Measurements from ENCODE around the gene ALOX5.
"Not testable (repeated sequence)": the region's sequence is repeated elsewhere in the genome, so short reads cannot be mapped to it uniquely, and the experiment has no call there.

ALOX5 gene

DNA sequence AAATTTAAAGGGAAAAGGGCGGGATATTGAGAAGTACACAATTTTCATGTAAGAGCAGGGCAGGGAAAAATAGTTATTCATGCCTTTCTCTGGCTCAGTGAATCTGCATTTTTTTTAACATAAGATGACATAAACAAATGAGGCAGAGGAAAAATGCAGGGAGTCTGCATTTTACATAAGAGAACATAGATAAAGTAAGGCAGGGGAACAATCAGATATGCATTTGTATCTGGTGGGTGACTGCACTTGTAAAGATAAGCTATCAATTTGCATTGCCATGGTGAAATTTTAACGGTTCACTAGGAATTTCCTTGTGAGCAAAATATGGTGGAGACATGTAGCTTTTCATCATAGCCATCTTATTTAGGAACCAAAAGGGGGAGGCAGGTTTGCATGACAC lies 33.5 kb downstream of the ALOX5 start:
- DNase-seq, result no peak

DNA sequence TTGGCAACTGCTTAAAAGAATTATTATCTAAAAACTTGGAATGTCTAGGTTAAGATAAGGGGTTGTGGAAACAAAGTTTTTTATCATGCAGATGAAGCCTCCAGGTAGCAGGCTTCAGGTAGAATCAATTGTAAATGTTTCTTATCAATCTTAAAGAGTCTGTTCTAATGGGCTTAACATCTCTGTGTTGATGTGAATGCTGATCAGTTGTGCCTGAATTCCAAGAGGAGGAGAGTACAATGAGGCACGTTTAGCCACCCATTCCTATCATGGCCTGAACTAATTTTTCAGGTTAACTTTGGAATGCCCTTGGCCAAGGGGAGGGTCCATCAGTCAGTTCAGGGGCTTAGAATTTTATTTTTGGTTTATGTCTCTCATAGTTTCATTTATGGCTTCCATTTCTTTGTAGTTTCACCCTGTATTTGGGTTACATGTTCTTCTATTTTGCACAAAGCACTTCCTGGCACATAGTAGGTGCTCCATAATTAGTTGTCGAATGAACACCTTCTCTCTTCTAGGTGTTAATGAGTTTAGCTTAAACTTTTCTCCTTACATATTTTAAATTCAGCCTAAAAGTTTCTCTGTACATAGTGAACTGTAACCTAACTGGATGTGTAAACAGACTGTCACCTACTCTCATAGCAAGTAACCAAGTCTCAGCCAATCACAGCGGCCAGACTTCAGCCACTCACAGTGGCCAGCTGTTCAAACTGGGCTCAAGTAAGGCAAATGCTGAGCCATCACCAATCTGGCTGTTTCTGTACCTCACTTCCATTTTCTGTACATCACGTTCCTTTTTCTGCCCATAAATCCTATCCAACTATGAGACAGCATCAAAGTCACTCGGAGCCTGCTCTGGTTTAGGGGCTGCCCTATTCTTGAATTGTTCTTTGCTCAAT lies 34.7 kb downstream of the ALOX5 start:
- no peak for DNase-seq

GRCh38 chr10:45409347-45409746 lies 35.3 kb downstream of the ALOX5 start:
- DNase-seq, result not testable (repeated sequence)

- no peak for DNase-seq
Observed at GRCh38 chr10:45409782-45410181, 35.8 kb downstream of the ALOX5 start.

- no peak for DNase-seq
Observed at GRCh38 chr10:45410489-45410806, 36.4 kb downstream of the ALOX5 start.

DNA sequence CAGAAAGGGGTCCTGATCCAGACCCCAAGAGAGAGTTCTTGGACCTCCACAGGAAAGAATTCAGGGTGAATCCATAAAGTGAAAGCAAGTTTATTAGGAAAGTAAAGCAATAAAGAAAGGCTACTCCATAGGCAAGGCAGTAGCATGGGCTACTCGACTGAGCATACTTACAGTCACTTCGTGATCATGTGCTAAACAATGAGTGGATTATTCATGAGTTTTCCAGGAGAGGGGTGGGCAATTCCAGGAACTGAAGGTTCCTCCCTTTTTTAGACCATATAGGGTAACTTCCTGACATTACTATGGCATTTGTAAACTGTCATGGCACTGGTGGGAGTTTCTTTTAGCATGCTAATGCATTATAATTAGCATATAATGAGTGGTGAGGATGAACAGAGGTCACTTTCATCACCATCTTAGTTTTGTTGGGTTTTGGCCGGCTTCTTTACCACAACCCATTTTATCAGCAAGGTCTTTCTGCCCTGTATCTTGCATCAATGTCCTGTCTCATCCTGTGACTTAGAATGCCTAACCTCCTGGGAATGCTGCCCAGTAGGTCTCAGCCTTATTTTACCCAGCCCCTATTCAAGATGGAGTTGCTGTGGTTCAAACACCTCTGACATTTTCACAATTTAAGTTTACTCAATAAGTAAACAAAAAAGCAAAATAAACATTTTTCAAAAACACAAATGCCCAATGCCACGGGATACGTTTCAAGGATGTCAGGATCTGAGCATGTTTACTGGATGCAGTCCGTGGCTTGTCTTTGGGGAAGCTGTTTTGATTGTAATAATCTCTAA lies 37.0 kb downstream of the ALOX5 start:
- DNase-seq, result no peak

DNA sequence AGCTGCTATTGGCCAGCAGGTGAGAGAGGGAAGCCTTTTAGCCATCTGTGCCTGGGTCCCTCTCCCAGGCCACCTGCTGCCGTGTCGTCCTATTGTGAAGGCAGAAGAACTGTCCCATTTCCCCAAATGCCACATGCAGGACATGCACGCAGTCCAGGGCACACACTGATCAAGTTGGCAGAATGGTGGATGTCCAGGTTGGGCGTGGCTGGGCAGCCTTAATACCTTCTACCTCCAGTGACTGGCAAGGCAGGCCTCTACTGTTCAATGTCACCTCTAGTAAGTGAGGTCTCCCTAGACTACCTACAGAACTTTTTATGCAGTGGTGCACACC lies 37.6 kb downstream of the ALOX5 start:
- DNase-seq, result no peak

GRCh38 chr10:45415062-45415461 lies 41.0 kb downstream of the ALOX5 start:
- not testable (repeated sequence) for DNase-seq

DNA sequence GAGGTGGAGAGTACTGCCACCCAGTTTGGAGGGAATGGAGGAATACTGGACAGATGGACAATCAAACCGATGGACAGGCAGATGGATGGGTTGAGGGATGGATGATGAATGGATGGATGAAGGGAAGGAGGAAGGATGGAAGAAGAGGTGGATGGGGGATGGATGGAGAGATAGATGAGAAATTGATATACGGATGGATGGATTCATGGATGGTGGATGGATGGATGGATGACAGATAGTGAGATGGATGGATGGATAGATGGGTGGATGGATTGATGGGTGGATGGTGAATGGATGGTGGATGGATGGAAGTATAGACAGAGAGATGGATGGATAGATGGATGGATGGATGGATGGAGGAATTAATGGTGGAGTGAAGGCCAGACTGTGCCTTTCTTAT lies 42.6 kb downstream of the ALOX5 start:
- no peak for DNase-seq

GRCh38 chr10:45417746-45418145 lies 43.7 kb downstream of the ALOX5 start:
- no peak for DNase-seq

- DNase-seq, result no peak
Observed at GRCh38 chr10:45418417-45418848, 44.4 kb downstream of the ALOX5 start.

DNA sequence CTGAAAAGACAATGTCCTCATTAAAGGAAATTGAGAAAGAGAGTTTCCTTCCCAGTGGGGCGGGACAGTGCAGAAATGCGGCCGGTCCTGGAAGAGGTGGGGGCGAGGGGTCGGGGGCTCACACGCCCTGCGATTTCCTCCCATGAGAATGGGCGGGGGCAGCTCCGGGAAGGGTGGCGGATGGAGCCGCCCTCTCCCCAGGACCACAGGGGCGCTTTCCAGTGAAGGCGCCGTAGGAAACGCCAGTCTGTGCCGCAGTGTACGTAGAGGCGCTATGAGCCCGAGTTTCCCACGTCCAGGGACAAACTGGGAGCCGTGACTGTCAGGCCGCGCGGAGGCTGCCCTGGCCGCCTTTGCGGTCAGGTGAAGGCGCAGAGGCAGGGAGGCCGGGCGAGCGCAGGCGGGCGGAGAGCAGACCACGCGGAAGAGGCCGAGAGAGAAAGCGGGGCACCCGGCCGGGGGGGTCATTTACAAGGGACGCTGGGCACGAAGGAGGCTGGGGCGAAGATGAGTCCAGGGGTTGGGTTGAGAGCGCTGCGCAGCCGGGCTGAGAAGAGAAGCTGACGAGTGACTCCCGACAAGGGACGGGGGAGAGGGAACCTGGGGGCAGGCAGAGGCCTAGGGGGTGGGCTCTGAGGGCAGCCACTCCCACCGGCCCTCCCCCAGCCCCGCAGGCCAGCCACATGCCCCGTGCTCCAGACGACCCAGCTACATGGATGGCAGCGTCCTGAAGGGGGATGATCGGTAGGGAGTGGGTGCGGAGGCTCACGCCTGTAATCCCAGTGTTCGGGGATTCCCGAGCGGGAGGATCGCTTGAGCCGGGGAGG lies 45.0 kb downstream of the ALOX5 start:
- DNase-seq, result no peak

- no peak for DNase-seq
Observed at GRCh38 chr10:45419676-45420025, 45.6 kb downstream of the ALOX5 start.

- peak; percentile 89 for DNase-seq
Observed at GRCh38 chr10:45420453-45421192, 46.6 kb downstream of the ALOX5 start.

GRCh38 chr10:45421221-45422097 lies 47.4 kb downstream of the ALOX5 start:
- no peak for DNase-seq

DNA sequence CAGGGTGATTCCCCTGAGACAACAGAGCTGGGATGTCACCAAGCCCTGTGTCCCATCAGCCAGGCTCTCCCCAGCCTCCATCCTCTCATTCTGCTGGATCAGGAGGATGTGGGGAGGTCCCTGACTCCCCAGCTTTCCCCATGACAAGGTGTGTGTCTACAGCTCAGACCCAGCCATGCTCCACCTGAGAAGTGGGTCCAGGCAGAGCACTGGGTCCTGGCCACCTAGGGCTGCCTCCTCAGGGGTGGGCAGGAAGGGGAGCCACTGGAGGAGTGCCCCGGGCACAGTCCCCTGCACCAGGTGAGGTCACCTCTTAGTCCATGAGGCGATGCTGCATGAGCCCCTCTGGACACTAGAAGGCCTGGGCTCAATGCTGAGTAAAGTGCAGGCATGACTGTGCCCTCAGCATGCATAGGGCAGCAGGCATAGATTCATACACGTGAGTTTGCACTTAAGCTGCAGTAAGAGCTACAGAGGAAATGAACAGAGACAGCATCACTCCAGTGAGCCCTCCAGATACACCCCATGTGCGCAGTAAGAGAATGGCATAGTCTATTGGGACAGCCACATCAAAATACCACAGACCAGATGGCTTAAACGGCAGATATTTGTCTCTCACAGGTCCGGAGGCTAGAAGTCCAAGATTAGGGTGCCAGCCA lies 48.3 kb downstream of the ALOX5 start:
- DNase-seq, result no peak

- DNase-seq, result no peak
Observed at GRCh38 chr10:45422866-45423659, 49.0 kb downstream of the ALOX5 start.

- DNase-seq, result no peak
Observed at GRCh38 chr10:45423976-45424499, 50.0 kb downstream of the ALOX5 start.

GRCh38 chr10:45424668-45425404 lies 50.8 kb downstream of the ALOX5 start:
- no peak for DNase-seq

Measured in NCI-H1092 treated with DMSO at 0.1 percent for 48 hours (cell line).